Amygdala (tissue), 56 donors: Measurements from ENCODE around the gene KAZN.

Source experiments
- DNase-seq, 56 donors: peaks; one replicate each; lab custom pipeline; 2025; lab: John Stamatoyannopoulos, UW

The KAZN gene

GRCh38 chr1:14921057-14921456, 322.6 kb downstream of the KAZN start:
- no peak for DNase-seq

- no peak for DNase-seq
Measured at GRCh38 chr1:14922942-14923726, 324.6 kb downstream of the KAZN start.

- peak in 41 of 56 donors; percentile 16 to 81 (median 47) for DNase-seq
Measured at GRCh38 chr1:14923727-14924452, 325.4 kb downstream of the KAZN start.

- DNase-seq = peak in 33 of 56 donors; percentile 13 to 77 (median 36)
Measured at GRCh38 chr1:14924455-14925331, 326.2 kb downstream of the KAZN start.

GRCh38 chr1:14925336-14926136, 327.1 kb downstream of the KAZN start:
- DNase-seq = no peak

DNA sequence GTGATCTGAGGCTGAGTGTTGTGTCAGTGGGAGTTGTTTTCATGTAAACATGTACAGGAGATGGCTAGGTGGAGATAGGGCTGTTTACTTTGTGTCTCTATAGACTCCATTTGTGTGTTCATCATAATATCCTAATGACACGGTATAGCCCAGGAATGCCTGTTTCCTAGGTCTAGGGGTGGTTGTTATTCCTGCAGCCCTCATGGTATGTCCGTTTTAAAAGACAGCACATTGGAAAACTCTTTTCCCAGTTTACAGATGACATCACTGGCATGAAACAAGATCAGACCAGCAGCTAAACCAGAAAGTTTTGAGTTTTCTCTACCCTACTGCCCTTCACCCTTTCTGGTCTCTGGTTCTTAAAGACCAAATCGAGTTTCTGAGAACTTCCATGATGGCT, 327.7 kb downstream of the KAZN start:
- DNase-seq = no peak

DNA sequence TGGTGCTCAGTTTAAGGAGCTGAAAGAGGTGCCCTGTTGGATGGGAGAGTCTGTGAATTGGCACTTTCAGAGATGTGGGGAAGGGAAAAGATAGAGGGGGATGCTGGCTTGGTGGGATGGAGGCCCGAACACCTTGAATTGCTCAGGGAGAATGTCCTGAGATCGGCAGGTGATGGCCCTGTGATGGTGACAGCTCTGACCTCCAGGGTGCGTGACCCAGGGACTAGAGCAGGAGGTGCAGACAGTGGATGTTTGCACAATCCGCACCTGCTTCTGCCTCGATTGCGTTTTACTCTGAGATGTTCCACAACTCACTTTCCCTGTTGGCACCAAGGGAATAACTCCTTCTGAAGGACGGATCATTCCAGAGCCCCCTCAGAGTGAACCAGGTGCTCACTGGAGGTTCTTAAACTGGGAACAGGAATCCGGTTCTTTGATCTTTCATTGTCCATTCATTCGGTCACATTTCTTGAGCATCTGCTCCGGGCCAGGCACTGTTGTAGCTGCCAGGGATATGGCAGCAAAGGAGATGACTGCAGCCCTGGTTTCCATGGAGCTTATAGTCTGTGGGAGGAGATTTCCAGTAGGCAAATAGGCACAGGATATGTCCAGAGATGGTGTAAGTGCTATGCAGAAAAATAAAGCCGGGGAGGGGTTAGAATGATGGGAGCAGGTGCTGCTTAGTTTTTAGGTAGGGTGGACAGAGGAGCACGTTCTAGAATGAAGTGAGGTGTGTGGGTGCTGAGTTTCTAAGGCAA, 328.5 kb downstream of the KAZN start:
- no peak for DNase-seq

GRCh38 chr1:14928412-14928811, 329.9 kb downstream of the KAZN start:
- DNase-seq = no peak

DNA sequence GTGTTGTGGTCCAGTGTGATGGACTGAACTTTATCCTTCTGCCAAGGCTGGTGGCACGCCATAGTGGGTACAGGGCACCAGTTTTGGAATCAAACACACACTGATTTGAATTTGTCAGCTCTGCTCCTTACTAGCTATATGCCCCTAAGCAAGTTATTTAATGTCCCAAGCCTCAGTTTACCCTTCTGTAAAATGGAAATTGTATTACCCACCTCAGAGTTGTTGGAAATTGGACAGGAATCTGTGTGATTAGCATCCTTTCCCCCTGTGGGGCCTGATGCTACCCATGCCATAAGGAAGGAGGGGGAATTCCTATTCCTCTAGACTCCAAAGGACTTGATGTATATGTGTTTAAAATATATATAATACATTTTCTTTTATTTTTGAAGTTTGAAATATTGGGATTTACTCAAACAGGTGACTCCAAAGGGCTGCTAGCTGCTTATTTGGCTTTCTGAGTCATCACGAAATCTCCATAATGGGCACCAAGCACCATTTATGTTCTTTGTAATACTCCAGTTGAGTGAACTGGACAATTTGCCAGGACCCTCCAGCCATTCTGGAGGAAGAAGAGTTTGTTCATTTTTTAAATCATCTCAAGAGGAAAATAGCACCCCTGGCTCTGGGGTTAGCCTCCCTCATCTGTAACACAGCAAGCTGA, 330.5 kb downstream of the KAZN start:
- DNase-seq = no peak

DNA sequence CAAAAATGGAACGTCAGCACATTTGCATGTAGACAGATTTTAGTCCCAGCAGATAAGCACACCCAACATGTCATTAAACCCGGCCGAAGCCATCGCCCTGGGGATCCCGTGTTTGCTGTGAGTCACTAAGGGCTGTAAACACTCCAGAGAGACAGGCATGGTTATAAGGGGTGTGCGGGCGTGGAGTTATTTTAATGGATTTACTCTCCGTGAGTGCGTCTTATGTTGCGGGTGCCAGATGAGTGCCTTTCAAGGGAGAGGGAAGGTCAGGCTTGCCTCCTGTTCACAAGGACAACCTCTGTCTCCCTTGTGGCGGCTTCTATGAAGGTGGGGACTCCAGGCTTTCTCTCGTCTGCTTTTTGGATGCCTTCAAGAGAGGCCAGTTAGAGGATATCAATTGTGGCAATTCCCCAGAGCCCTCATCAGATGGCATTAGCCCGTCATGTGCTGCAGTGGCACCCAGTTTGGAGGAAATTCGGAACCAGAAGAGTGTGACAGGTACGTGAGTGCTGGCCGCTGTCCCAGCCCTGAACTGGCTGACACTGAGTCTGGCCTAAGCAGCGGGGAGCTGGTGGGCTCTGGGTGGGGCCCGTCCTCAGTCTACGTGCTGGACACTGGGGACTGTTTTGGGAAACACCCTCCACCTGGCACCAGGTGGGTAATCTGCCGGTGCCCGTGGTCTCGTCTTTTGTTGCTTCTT, 331.2 kb downstream of the KAZN start:
- DNase-seq = peak in 1 of 56 donors; percentile 13

GRCh38 chr1:14930247-14930965, 331.9 kb downstream of the KAZN start:
- DNase-seq = peak in 5 of 56 donors; percentile 7 to 39 (median 23)

DNA sequence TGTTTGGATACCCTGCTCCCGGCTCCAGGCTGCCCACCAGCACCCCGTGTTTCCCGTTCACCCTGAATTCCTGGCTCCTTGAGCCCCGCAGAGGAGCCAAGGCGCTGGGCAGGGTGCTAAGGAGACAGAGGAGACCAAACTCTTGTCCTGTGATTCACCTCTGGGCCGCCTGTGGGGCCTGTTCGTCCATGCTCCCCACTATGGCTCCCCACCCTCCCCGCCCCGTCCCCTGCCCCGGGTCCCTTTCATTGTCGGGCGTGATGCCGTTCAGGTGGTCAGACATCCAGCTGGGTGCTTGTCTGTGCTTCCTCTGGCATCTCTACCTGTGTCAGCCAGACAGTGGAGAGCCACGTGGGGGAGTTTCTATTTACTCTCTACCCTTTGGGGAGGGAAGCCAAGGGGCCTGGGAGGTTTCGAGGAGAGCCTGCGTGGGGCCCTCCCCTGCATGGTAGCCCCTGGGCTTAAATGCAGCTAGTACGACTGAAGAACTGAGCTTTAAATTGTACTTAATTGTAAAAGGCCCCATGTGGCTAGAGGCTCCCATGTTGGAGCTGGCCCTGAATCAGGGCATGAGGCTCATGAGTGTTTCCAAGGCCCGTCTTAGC, 333.7 kb downstream of the KAZN start:
- DNase-seq = no peak

DNA sequence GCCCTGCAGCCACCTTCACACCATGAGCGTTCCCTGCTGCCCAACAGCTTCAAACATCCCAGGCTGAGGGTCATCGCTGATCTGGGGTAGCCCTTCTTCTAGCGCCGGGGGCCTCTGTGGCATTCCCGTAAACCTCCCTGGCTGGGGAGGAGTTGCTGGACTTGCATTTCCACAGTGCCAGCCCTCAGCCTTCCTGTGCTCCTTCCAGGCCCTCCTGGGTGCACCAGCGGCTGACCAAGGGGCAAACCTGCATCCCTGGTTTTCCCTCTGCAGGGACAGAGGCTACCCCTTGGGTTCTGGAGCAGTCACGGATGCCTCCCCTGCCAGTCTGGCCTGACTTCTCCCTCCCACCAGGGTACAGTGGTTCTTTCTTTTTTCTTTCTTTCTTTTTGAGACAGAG, 336.4 kb downstream of the KAZN start:
- DNase-seq = no peak

DNA sequence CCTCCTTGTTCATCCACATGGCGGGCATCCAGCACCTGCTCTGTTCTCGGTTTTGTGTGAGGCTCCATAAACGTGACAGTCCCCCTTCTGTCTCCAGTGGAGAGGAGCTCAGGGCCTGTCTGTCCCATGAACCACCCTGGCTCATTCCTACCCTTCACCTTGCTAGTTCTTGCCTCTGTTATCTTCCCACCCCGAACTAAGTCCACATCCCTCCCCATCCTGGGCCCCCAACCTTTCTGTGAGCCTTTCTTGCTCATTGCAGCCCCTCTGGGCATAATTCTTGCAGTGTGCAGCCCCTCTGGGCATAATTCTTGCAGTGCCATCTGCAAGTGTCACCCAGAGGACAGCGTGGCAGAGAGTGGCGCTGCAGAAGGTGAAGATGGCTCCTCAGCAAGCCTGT, 338.3 kb downstream of the KAZN start:
- no peak for DNase-seq

DNA sequence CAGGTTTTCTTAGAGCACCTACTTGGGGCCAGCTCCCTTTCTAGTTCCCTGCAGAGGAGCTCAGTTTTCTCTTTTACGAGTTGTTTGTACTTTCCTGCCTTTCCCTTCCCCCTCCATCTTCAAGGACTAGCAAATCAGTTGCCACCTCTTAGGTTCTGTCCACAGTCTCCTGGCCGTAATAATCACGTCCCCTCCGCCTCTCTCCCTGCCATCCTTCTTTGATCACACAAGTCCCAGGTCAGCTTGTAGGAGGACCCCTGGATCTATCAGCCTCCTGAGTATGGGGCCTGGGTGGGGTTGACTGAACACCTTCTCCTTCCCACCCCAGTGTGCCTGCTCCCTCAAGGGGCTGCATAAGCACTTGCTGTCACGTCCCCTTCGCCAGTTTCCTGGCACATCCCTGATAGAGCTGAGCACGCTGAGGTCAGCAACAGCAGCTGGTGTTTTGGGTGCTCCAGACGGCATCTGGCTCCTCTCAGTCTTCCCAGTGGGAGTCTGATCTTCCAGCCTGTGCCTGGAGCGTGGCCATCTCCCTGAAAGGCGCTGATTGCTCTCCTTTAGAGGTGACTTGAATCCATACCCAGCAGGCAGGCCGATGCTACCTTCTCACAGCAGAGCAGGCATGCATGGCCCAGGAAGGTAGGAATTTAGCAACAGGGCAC, 338.9 kb downstream of the KAZN start:
- peak in 1 of 56 donors; percentile 22 for DNase-seq

GRCh38 chr1:14939527-14940284, 341.2 kb downstream of the KAZN start:
- no peak for DNase-seq
